Measurements from ENCODE around the gene S100A4. TPM values are rescaled to one million over a fixed set of nuclear protein-coding genes. Genes with fewer than 3 reads are reported as not detected.

S100A4 gene
- total and polyA plus RNA-seq, 2 experiments from 2014 or later = 14.2 to 36.0 TPM

GRCh38 chr1:153560771-153561465, 15.3 kb upstream of the S100A4 start:
- TF ChIP-seq CTCF (conservative IDR thresholded peaks at IDR 0.05; ENCODE audit: low read depth in 2 of 2) (no peak), JUNB (IDR thresholded peaks at IDR 0.05; ENCODE audit: unreplicated experiment) (no peak), NANOG (IDR thresholded peaks at IDR 0.05; ENCODE audit: borderline replicate concordance) (no peak), CREB1 (CRISPR knock-in tag; IDR thresholded peaks at IDR 0.05; ENCODE audit: low read depth) (no peak), POLR2AphosphoS5 (IDR thresholded peaks at IDR 0.05; ENCODE audit: low read depth) (no peak), STAT1 (IDR thresholded peaks at IDR 0.05; ENCODE audit: unreplicated experiment) (no peak), EZH2phosphoT487 (IDR thresholded peaks at IDR 0.05; ENCODE audit: unreplicated experiment) (no peak), ZNF114 (CRISPR knock-in tag; IDR thresholded peaks at IDR 0.05) (no peak), EZH2 (IDR thresholded peaks at IDR 0.05; ENCODE audit: low read depth, unreplicated experiment) (no peak), ZNF331 (CRISPR knock-in tag; IDR thresholded peaks at IDR 0.05; ENCODE audit: low read depth) (no peak), REST (IDR thresholded peaks at IDR 0.05; ENCODE audit: unreplicated experiment) (no peak)
- TF ChIP-seq, protein P1, sequence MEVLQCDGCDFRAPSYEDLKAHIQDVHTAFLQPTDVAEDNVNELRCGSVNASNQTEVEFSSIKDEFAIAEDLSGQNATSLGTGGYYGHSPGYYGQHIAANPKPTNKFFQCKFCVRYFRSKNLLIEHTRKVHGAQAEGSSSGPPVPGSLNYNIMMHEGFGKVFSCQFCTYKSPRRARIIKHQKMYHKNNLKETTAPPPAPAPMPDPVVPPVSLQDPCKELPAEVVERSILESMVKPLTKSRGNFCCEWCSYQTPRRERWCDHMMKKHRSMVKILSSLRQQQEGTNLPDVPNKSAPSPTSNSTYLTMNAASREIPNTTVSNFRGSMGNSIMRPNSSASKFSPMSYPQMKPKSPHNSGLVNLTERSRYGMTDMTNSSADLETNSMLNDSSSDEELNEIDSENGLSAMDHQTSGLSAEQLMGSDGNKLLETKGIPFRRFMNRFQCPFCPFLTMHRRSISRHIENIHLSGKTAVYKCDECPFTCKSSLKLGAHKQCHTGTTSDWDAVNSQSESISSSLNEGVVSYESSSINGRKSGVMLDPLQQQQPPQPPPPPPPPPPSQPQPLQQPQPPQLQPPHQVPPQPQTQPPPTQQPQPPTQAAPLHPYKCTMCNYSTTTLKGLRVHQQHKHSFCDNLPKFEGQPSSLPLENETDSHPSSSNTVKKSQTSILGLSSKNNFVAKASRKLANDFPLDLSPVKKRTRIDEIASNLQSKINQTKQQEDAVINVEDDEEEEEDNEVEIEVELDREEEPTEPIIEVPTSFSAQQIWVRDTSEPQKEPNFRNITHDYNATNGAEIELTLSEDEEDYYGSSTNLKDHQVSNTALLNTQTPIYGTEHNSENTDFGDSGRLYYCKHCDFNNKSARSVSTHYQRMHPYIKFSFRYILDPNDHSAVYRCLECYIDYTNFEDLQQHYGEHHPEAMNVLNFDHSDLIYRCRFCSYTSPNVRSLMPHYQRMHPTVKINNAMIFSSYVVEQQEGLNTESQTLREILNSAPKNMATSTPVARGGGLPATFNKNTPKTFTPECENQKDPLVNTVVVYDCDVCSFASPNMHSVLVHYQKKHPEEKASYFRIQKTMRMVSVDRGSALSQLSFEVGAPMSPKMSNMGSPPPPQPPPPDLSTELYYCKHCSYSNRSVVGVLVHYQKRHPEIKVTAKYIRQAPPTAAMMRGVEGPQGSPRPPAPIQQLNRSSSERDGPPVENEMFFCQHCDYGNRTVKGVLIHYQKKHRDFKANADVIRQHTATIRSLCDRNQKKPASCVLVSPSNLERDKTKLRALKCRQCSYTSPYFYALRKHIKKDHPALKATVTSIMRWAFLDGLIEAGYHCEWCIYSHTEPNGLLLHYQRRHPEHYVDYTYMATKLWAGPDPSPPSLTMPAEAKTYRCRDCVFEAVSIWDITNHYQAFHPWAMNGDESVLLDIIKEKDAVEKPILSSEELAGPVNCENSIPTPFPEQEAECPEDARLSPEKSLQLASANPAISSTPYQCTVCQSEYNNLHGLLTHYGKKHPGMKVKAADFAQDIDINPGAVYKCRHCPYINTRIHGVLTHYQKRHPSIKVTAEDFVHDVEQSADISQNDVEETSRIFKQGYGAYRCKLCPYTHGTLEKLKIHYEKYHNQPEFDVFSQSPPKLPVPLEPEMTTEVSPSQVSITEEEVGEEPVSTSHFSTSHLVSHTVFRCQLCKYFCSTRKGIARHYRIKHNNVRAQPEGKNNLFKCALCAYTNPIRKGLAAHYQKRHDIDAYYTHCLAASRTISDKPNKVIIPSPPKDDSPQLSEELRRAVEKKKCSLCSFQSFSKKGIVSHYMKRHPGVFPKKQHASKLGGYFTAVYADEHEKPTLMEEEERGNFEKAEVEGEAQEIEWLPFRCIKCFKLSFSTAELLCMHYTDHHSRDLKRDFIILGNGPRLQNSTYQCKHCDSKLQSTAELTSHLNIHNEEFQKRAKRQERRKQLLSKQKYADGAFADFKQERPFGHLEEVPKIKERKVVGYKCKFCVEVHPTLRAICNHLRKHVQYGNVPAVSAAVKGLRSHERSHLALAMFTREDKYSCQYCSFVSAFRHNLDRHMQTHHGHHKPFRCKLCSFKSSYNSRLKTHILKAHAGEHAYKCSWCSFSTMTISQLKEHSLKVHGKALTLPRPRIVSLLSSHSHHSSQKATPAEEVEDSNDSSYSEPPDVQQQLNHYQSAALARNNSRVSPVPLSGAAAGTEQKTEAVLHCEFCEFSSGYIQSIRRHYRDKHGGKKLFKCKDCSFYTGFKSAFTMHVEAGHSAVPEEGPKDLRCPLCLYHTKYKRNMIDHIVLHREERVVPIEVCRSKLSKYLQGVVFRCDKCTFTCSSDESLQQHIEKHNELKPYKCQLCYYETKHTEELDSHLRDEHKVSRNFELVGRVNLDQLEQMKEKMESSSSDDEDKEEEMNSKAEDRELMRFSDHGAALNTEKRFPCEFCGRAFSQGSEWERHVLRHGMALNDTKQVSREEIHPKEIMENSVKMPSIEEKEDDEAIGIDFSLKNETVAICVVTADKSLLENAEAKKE (CRISPR knock-in tag; IDR thresholded peaks at IDR 0.05) = no peak
- TF ChIP-seq, protein P2, sequence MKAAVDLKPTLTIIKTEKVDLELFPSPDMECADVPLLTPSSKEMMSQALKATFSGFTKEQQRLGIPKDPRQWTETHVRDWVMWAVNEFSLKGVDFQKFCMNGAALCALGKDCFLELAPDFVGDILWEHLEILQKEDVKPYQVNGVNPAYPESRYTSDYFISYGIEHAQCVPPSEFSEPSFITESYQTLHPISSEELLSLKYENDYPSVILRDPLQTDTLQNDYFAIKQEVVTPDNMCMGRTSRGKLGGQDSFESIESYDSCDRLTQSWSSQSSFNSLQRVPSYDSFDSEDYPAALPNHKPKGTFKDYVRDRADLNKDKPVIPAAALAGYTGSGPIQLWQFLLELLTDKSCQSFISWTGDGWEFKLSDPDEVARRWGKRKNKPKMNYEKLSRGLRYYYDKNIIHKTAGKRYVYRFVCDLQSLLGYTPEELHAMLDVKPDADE (IDR thresholded peaks at IDR 0.05) = no peak
- no peaks in the 10 kb centered on the region for H3K36me3 ChIP-seq (ENCODE audit: insufficient read depth)
- H4K20me1 ChIP-seq (replicated peaks; ENCODE audit: insufficient read depth) = no peaks in the 10 kb centered on the region
- H3K36me3 Mint-ChIP-seq (ENCODE audit: low read depth) = no peaks in the 10 kb centered on the region
- no peak overlapping the region for H3K27ac Mint-ChIP-seq
- H3K4me3 ChIP-seq = no peak overlapping the region
- H3K9me3 Mint-ChIP-seq = no peaks in the 10 kb centered on the region
- H3K4me1 Mint-ChIP-seq = peaks cover 8% of the 10 kb centered on the region
- H3K27me3 Mint-ChIP-seq (ENCODE audit: insufficient read depth, low read depth, poor library complexity) = peaks cover 3% of the 10 kb centered on the region
- no peaks in the 10 kb centered on the region for H3K27me3 ChIP-seq (ENCODE audit: insufficient read depth)
- H2AFZ ChIP-seq = no peak overlapping the region
- H3K4me1 ChIP-seq (ENCODE audit: insufficient read depth) = no peaks in the 10 kb centered on the region
- H3K79me2 ChIP-seq (replicated peaks; ENCODE audit: insufficient read depth) = no peaks in the 10 kb centered on the region
- no peak overlapping the region for H3K4me2 ChIP-seq
- no peak overlapping the region for H3K4me3 Mint-ChIP-seq
- ATAC-seq (no peak), DNase-seq (ENCODE audit: low spot score) (no peak)
- H3K9me2 ChIP-seq (ENCODE audit: insufficient read depth) = no peaks in the 10 kb centered on the region
- H3F3A ChIP-seq (replicated peaks; ENCODE audit: low read depth) = no peaks in the 10 kb centered on the region
- no peak overlapping the region for H3K27ac ChIP-seq (ENCODE audit: low read depth)

Measured in GM23338 (cell line).